ENCODE data around the gene CCDC88C. TPM values are rescaled to one million over a fixed set of nuclear protein-coding genes. Genes with fewer than 3 reads are reported as not detected.

CCDC88C gene
- total and polyA plus RNA-seq, 4 donors: 16.5 to 66.0 (median 32.1) TPM

- H3K4me3 ChIP-seq: no peak overlapping the region
- TF ChIP-seq CTCF (IDR thresholded peaks at IDR 0.05; ENCODE audit: control extremely low read depth, extremely low read depth): no peak
- WGBS, 2 donors: 18 to 22% methylated on average over 21 of the region's 21 CpGs
- no peaks in the 10 kb centered on the region for H3K27me3 ChIP-seq (ENCODE audit: control insufficient read depth in 3 of 3, insufficient read depth in 3 of 3, low read length in 2 of 3)
- no peak overlapping the region for H3K9ac ChIP-seq (ENCODE audit: insufficient read depth in 1 of 2, low read length in 2 of 2)
- H3K27ac ChIP-seq (ENCODE audit: low read depth in 1 of 2, low read length in 1 of 2): peak overlapping the region; percentile 29 to 60
- peaks cover 0 to 23% (median 0%) of the 10 kb centered on the region in 4 donors for H3K36me3 ChIP-seq (ENCODE audit: control insufficient read depth in 4 of 4, insufficient read depth in 4 of 4, low read length in 4 of 4)
- ATAC-seq (ENCODE audit: insufficient read depth, low FRiP score) (peak; percentile 60), DNase-seq (peak; percentile 67 to 77 (median 77))
- H3K9me3 ChIP-seq (ENCODE audit: control insufficient read depth in 4 of 4, insufficient read depth in 3 of 4, low read length in 3 of 4): no peaks in the 10 kb centered on the region
- peaks cover 0 to 16% (median 7%) of the 10 kb centered on the region in 5 donors for H3K4me1 ChIP-seq (ENCODE audit: control insufficient read depth in 5 of 5, insufficient read depth in 5 of 5, low read length in 5 of 5)
Measured at GRCh38 chr14:91317381-91318308, 100.0 kb downstream of the CCDC88C start.

- Histone ChIP-seq H3K4me3 (no peak overlapping the region), H3K4me1 (ENCODE audit: control insufficient read depth in 5 of 5, insufficient read depth in 5 of 5, low read length in 5 of 5) (peaks cover 0 to 16% (median 7%) of the 10 kb centered on the region in 5 donors), H3K9ac (ENCODE audit: insufficient read depth in 1 of 2, low read length in 2 of 2) (no peak overlapping the region), H3K27ac (ENCODE audit: low read depth in 1 of 2, low read length in 1 of 2) (peak overlapping the region in 1 of 2 donors; percentile 57), H3K9me3 (ENCODE audit: control insufficient read depth in 4 of 4, insufficient read depth in 3 of 4, low read length in 3 of 4) (no peaks in the 10 kb centered on the region), H3K27me3 (ENCODE audit: control insufficient read depth in 3 of 3, insufficient read depth in 3 of 3, low read length in 2 of 3) (no peaks in the 10 kb centered on the region), H3K36me3 (ENCODE audit: control insufficient read depth in 4 of 4, insufficient read depth in 4 of 4, low read length in 4 of 4) (peaks cover 0 to 21% (median 0%) of the 10 kb centered on the region in 4 donors)
- DNase-seq (no peak), ATAC-seq (ENCODE audit: insufficient read depth, low FRiP score) (no peak)
- TF ChIP-seq CTCF (IDR thresholded peaks at IDR 0.05; ENCODE audit: control extremely low read depth, extremely low read depth): no peak
- WGBS, 2 donors: 96 to 100% methylated on average over 2 of the region's 2 CpGs
Measured at GRCh38 chr14:91316761-91317160, 100.9 kb downstream of the CCDC88C start.

- DNase-seq (no peak), ATAC-seq (ENCODE audit: insufficient read depth, low FRiP score) (peak; percentile 27)
- no peak for TF ChIP-seq CTCF (IDR thresholded peaks at IDR 0.05; ENCODE audit: control extremely low read depth, extremely low read depth)
- Histone ChIP-seq H3K36me3 (ENCODE audit: control insufficient read depth in 4 of 4, insufficient read depth in 4 of 4, low read length in 4 of 4) (peaks cover 0 to 22% (median 0%) of the 10 kb centered on the region in 4 donors), H3K9me3 (ENCODE audit: control insufficient read depth in 4 of 4, insufficient read depth in 3 of 4, low read length in 3 of 4) (no peaks in the 10 kb centered on the region), H3K4me3 (no peak overlapping the region), H3K27ac (ENCODE audit: low read depth in 1 of 2, low read length in 1 of 2) (no peak overlapping the region), H3K4me1 (ENCODE audit: control insufficient read depth in 5 of 5, insufficient read depth in 5 of 5, low read length in 5 of 5) (peaks cover 0 to 16% (median 7%) of the 10 kb centered on the region in 5 donors), H3K27me3 (ENCODE audit: control insufficient read depth in 3 of 3, insufficient read depth in 3 of 3, low read length in 2 of 3) (no peaks in the 10 kb centered on the region), H3K9ac (ENCODE audit: insufficient read depth in 1 of 2, low read length in 2 of 2) (no peak overlapping the region)
- WGBS, 2 donors: 19 to 49% methylated on average over 6 of the region's 6 CpGs
Measured at GRCh38 chr14:91315844-91316267, 101.8 kb downstream of the CCDC88C start.

Data from lung (tissue), 12 donors.